NCI-H82 treated with DMSO at 0.1 percent for 48 hours (cell line): ENCODE results near the gene PDE8A.
A peak's percentile ranks its signal among the peaks of the same experiment; 100 is the strongest.
"Not testable (repeated sequence)": the region's sequence is repeated elsewhere in the genome, so short reads cannot be mapped to it uniquely, and the experiment has no call there.

Source experiments
- DNase-seq: peaks from one replicate; lab custom pipeline; 2025; ENCODE audit not compliant: unreplicated experiment; lab: John Stamatoyannopoulos, UW

PDE8A gene

GRCh38 chr15:84960391-84961113 is 21.1 kb upstream of the PDE8A start:
- no peak for DNase-seq

GRCh38 chr15:84961114-84961452 is 20.6 kb upstream of the PDE8A start:
- DNase-seq = no peak

GRCh38 chr15:84961707-84962106 is 19.9 kb upstream of the PDE8A start:
- DNase-seq = no peak

GRCh38 chr15:84962955-84963354 is 18.7 kb upstream of the PDE8A start:
- DNase-seq = no peak

GRCh38 chr15:84967380-84967779 is 14.3 kb upstream of the PDE8A start:
- no peak for DNase-seq

DNA sequence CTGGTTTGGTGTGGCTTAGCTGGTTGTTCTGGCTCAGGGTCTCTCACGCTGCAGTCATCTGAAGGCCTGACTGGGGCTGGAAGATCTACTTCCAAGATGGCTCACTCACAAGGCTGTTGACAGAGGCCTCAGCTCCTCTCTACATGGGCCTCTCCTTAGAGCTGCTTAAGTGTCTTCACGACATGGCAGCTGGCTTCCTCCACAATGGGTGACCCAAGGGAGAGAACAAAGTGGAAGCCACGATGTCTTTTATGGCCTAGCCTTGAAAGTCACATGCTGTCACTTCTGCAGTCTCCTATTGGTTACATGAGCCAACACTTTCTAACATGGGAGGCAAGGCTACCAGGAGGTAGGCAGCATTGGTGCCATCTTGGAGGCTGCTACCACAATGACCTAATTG is 13.4 kb upstream of the PDE8A start:
- DNase-seq = no peak

- no peak for DNase-seq
Observed at GRCh38 chr15:84969257-84969656, 12.4 kb upstream of the PDE8A start.

DNA sequence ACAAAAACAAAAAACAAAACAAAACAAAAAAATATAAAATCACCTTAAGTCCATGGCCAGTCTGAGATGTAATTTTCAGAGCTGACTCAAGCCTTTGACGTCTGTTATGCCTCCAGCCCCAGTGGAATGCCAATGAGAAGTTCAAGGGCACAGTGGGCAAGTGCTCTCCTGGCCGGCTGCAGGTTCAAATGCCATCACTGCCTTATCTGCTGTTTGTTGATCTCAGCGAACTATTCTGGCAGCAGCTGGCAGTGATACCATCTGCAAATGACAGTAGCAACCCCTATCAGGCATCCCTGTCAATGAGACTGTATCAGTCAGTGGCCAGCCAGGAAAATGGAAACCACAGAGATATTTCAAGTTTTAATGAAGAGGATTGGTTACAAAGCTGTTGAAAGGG is 10.8 kb upstream of the PDE8A start:
- no peak for DNase-seq

DNA sequence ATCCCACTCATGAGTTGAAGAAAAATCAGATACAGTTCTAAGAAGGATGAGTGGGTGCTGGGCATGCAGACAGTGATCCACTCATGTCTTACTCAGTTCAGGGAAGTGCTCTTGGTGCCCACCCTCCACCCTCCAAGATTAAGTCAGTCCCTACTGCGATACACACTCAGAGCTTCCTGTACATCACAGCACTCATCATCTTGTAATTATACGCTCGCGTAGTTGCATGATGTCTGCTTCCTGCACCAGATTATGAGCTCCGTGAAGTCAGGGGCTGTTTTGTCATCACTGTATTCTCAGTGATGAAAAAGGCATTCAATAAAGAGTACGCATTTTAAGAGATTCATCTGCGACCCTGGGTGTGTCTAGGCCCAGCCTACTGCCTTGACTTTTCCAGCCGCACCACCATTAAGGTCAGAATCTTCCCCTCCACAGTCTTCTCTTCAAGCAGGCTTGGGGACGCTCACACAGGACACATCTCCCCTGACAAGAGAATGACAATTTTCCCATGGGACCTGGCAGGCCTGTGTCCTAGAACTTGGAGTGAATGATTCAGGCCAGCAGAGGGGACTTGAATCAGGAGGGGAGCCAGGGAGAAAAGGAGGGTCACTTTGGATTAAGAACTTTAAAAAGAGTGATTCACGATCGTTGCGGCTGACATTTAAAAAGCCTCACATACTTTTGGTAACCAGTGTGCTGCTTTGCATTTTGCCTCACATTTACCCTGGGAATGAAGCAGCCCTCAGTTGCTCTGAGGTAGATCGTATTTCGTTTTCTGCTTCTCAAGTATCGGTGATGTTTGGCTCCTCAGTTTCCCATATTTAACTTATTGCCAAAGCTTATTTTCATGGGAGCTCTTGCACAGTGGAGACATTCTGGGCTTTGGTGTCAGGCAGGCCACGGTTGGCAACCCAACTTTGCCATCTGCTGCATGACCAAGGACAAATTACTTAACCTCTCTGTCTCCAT is 7.9 kb upstream of the PDE8A start:
- DNase-seq = no peak

DNA sequence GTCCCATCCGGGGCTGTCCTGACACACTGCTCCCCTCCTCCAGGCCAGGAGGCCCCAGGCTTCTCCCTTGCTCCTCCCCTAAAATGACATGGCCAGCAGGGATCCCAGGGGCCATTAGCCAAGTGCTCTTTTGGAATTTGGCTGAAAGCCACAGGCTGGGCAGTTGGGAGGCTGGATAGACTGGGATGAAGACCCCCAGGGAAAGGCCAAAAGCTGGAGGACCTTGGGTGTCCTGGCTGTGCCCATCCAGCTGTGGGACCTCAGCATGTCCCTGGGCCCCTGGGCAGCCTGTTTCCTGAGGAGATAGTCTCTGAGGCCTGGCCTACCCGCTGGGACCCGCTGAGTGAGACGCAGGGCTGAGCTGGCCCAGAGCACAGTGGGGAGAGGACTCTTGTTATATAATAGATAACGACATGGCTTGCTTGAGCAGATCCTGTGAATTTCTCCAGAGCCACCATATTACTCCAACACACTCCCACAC is 5.7 kb upstream of the PDE8A start:
- no peak for DNase-seq

DNA sequence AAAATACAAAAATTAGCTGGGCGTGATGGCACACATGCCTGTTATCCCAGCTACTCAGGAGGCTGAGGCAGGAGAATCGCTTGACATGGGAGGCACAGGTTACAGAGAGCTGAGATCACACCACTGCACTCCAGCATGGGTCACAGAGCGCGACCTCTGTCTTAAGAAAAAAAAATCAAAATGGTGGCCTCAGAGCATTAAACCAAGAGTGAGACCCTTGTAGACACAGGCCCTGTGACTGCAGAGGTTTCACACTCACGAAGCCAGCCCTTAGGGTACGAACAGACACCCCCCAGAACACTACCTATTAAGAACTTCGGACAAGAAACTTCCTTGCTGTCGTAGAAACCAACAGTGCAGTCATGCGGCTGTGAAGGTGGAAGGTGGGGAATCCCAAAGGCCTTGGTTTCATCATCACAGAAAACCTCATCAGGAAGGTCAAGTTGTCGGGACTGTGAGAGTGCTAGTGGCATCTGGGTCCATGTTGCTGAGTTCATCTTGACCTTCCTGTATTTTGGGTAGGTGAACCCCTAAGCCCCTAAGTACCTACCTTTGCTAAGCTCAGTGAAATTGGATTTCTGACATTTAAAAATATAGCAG is 4.8 kb upstream of the PDE8A start:
- DNase-seq = peak; percentile 25

- DNase-seq = no peak
Observed at GRCh38 chr15:84979651-84980050, 2.0 kb upstream of the PDE8A start.

- DNase-seq = peak; percentile 73
Observed at GRCh38 chr15:84980196-84981053, 1.2 kb upstream of the PDE8A start.

GRCh38 chr15:84981054-84981710 is 474 bp upstream of the PDE8A start:
- peak; percentile 78 for DNase-seq

DNA sequence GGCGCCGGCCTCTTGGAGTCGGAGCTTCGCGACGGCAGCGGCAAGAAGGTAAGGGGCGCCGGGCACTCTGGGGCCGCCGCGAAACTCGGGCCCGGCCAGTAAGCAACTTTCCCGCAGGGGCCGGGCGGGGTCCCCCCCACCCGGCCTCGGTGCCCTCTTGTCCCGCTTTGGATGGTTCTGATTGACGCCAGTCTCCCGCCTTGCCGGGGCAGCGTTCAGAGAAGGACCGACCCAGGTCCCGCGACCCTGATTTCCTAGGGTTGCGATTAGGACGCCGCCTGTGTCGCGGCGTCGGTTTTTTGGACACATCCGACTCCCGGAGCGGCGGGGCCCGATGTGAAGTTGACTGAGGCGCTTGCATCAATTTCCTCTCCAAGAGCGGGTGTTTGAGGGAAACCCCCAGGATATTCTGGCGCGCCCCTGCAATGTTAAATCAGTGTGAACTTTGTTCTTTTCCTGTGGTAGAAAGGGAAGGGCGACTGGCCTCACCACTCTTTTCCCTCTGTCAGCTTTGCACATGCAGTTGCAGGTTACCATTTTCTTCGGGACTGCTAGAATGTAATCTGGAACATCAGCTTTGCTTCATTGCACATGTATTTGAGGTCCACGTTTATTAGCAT is 755 bp downstream of the PDE8A start:
- peak; percentile 13 for DNase-seq

DNA sequence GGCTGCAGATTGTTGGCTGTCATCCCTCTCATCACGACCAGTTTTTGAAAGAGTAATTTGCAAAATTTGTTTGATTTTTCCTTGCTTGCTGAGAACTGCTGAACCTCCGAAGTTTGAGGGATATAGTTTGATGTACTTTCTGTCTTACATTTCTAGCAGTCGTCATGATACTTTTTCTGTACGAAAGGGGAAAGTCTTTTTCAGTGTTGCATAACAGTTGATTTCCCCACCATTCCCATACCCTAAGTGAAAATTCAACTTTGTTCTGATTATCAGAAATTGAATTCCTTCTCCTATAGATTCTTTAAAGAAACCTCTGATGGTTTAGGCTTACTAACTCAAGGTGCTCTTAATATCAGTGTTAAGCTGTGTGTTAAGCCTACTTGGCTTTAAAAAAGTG is 1.6 kb downstream of the PDE8A start:
- DNase-seq = no peak

DNA sequence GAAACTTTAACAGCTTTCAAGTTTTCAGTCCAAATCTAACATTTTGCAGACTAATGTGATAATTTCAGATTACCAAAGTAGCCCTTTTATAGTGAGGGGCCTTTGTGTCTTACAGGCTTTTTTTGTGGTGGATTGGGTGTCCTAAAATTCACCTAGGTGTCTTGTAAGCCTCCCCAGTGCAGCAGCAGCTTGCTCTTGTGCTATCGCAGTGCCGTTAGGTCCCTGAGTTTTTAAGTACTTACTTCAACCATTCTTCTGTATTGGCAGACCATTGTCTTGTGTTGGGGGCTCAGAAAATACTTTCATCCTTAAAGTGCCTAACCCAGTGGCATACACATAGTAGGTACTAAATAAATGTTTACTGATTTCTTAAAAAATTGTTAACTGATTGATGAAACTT is 2.1 kb downstream of the PDE8A start:
- DNase-seq = no peak

GRCh38 chr15:84985158-84985557 is 3.5 kb downstream of the PDE8A start:
- DNase-seq = no peak

- DNase-seq = not testable (repeated sequence)
Observed at GRCh38 chr15:84987351-84987750, 5.7 kb downstream of the PDE8A start.
